SU-DHL-6 (cell line): ENCODE results near the gene RGS6.

Experiments
- EZH2phosphoT487 ChIP-seq: fragments of 200-600 bp; sonication (generic), shearing (Covaris generic); conservative IDR thresholded peaks from 2 replicates; pipeline ENCODE4 v1.6.1; 2018; ENCODE audit warnings: mild to moderate bottlenecking, antibody characterized with exemption, low read length, moderate library complexity, mixed read lengths
- TF ChIP-seq, protein P1 (sequence below): fragments of 200-600 bp; sonication (generic); IDR thresholded peaks from one replicate; pipeline ENCODE4 v1.5.1; 2017; ENCODE audit warnings: antibody characterized with exemption, mild to moderate bottlenecking, low read length, moderate library complexity; ENCODE audit not compliant: insufficient read depth, poor library complexity, severe bottlenecking

GRCh38 chr14:72418806-72419205, 486.6 kb downstream of the RGS6 start:
- TF ChIP-seq, protein P1, sequence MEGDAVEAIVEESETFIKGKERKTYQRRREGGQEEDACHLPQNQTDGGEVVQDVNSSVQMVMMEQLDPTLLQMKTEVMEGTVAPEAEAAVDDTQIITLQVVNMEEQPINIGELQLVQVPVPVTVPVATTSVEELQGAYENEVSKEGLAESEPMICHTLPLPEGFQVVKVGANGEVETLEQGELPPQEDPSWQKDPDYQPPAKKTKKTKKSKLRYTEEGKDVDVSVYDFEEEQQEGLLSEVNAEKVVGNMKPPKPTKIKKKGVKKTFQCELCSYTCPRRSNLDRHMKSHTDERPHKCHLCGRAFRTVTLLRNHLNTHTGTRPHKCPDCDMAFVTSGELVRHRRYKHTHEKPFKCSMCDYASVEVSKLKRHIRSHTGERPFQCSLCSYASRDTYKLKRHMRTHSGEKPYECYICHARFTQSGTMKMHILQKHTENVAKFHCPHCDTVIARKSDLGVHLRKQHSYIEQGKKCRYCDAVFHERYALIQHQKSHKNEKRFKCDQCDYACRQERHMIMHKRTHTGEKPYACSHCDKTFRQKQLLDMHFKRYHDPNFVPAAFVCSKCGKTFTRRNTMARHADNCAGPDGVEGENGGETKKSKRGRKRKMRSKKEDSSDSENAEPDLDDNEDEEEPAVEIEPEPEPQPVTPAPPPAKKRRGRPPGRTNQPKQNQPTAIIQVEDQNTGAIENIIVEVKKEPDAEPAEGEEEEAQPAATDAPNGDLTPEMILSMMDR, result no peak
- TF ChIP-seq EZH2phosphoT487, result no peak
